ENCODE measurements around the gene VWCE.
"Not testable (repeated sequence)": the region's sequence is repeated elsewhere in the genome, so short reads cannot be mapped to it uniquely, and the experiment has no call there.

Gene VWCE

DNA sequence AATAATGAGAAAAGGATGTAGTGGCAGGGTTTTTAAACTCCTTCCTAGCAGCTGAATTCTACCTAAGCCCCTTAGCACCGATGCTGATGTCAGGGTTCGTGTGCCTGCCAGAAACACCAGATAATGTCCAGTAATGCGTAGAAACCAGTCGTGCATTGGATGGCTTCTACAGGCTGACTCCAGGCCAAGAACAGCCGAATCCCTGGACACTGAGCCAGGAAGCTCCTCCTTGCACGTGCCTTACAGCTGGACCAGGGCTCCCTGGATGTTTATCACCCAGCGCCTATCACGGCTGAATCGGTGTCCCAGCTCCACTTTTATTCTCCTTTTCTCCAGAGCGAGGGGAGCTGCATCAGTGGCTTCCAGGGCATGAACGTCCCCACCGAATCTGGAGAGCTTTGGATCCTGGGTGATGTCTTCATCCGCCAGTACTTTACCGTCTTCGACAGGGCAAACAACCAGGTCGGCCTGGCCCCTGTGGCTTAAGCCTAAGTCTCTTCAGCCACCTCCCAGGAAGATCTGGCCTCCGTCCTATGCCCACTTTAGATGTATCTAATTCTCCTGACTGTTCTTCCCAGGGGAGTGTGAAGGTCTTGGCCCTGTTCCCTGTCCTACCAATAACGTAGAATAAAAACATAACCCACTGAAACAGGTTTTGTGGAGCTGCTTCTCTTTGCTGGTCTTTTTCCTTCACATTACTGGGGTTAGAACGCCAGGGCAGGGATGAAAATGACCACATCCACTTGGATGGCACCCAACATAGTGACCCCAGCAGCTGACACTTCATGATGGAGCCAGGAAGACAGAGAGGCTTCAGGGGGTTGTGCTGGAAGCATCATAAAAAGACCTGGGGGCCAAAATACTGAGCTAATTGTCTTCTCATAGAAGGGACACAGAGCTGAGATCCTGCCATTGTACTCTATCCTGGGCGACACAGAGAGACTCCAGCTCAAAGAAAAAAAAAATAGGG lies 44.0 kb downstream of the VWCE start:
- DNase-seq: not testable (repeated sequence)

DNA sequence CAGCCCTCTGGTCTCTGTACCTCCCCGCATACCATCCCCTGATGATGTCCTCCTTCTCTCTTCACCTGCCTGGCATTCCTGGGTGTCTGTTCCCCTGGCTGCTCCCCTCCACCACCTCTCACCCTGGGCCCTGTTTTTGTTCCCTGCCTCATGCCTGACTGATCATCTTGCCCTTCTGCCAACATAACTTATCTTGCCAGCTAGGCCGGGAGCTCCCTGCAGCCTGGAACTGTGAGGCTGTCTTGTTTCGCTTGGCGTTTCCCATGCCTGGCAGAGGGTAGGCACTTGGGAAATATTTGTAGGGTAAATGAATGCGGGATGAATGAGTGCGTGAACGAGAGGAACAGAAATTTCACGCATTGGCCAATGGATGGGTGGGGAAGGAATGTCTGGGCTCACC lies 45.9 kb downstream of the VWCE start:
- DNase-seq: not testable (repeated sequence)

DNA sequence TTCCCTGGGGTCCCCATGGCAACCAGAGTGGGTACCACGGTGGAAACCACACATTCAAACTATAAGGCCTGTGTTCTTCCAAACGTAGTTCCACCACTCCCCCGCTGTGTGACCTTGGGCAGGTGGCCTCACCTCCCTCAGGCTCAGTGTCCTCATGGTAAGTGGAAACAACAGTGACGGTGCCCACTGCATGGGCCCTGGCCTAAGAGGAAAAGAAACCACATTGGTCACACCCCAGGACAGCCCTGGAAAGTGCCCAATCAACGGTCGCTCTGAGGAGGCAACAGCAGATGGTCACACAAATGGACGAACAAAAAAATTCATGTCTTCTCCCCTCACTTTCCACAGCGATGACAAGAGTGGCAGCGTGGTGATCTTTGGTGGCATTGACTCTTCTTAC lies 47.0 kb downstream of the VWCE start:
- DNase-seq: not testable (repeated sequence)

DNA sequence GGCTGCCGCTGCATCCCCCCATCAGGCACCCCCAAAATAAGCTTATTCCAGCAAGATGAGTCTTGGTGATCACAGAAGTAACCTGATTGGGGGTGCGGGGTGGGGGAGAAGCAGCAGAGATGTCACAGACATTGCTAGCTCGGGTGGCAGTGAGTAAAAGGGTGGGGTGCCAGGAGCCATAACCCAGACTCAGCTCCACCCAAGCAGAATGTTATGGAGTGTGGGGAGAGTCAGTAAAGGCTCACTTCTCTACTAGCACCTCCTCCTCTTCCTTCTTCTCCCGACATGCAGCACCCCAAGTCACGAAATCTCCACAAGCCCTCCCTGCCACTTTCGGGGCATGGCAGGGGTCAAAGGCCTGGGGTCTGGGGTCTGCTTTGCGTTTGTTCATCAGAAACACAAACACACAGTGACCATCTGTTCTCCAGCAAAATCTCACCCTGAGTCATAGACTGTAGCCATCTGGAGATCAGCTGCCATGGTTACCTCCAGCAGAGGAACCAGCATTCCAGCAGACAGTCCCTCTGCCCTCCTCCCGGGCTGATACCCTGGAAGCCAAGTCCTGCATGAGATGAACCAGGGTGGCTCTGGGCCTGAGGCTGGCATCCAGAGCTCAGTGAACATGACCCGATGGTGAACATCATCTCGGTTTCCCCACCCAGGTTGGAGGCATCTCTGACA lies 49.7 kb downstream of the VWCE start:
- not testable (repeated sequence) for DNase-seq

DNA sequence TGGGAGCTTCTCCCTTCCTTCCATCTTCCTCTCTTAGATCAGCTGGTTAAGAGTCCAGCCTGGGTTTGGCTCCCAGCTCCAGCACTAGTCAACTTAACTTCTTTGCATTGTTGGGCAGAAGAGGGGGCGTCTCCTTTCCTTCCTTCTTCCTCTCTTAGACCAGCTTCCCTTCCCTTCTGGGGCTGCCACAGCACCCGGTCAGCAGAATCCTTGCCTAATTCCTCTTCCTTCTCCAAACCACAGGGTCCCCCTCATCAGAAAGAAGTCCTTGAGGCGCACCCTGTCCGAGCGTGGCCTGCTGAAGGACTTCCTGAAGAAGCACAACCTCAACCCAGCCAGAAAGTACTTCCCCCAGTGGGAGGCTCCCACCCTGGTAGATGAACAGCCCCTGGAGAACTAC lies 53.6 kb downstream of the VWCE start:
- not testable (repeated sequence) for DNase-seq

DNA sequence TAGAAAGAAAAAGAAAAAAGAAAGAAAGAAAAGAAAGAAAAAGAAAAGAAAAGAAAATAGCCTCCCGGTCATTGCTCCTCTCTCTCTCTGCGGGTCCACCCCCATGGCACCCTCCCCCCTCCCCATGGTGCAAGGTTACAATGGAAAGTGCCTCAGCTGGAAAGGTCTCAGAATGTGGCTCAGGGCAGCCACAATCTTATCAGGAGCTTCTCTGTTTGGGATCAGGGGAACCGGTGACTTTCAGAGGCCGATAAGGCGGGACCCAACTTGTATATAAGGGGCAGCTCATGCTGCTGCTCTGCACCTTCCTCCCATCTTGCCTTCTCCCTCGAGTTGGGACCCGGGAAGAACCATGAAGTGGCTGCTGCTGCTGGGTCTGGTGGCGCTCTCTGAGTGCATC lies 54.2 kb downstream of the VWCE start, which contains the start of gene PGA5:
Gene PGA5, plus strand, starts transcription at position 301 of the 400 bp plus-strand sequence. Its CDS starts 52 bp downstream, at position 353.
- DNase-seq: not testable (repeated sequence)

DNA sequence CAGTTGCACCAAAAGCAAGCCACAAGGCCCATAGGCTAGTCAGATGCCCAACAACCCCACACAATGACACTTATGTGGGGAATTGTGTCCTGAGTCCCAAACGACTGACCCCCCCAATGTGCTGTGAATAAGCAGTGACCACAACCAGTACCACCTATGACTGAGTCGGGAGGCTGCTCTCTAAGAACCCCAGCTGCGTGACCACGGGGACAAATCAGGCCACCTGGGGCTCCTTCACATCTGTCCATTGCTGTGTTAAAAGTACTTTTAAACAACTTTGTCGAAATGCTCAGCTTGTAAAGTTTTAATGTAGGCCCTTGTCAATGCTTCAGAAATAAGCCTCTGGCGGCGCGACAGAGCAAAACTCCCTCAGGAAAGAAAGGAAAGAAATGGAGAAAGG lies 54.8 kb downstream of the VWCE start:
- not testable (repeated sequence) for DNase-seq

DNA sequence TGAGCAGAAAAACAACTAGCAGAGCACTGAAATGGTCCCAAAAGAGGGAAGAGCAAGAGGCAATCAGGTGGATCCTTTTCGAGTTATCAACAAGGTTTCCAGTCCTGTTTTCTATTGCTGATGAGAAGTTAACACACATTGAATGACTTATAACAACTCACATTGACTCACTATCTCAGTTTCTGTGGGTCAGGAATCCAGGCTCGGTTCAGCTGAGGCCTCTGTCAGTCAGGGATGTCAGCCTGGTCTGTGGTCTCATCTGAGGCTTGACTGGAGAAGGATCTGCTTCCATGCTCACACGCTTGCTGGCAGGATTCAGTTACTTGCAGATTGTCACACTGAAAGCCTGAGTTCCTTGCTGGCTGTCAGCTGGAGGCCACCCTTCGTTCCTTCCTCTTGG lies 58.0 kb downstream of the VWCE start:
- DNase-seq: not testable (repeated sequence)

DNA sequence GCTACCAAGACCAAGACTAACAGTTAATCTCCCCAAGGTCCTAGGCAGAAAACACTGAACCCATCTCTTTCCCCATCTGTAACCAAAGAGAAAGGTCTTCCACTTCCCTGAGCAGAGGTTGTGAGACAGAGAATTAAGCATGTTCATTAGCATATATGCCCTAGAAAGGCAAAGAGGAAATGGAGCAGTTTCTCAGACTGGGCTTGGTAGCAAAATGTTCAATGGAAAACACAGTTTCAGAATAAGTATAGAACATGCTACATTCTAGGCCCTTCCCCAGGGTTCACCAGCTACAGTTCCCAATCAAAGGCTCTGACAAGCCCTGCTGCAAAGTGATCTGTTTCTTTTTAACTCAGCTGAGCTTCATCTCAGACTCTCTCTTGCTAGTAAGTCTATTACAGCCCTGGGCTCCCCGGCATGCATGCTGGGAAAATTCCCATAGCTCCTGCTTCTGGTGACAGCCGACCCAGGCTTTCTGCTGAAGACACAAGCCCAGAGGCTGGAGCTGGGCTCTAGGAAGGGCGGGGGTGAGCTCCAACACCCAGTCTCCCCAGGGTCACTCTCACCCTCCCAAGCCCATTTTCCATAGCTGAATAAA lies 62.5 kb downstream of the VWCE start:
- not testable (repeated sequence) for DNase-seq

DNA sequence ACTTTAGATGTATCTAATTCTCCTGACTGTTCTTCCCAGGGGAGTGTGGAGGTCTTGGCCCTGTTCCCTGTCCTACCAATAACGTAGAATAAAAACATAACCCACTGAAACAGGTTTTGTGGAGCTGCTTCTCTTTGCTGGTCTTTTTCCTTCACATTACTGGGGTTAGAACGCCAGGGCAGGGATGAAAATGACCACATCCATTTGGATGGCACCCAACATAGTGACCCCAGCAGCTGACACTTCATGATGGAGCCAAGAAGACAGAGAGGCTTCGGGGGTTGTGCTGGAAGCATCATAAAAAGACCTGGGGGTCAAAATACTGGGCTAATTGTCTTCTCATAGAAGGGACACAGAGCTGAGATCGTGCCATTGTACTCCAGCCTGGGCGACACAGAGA lies 63.5 kb downstream of the VWCE start:
- not testable (repeated sequence) for DNase-seq

DNA sequence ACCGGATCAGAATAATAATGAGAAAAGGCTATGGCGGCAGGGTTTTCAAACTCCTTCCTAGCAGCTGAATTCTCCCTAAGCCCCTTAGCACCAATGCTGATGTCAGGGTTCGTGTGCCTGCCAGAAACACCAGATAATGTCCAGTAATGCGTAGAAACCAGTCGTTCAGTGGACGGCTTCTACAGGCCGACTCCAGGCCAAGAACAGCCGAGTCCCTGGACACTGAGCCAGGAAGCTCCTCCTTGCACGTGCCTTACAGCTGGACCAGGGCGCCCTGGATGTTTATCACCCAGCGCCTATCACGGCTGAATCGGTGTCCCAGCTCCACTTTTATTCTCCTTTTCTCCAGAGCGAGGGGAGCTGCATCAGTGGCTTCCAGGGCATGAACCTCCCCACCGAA lies 64.1 kb downstream of the VWCE start:
- DNase-seq: not testable (repeated sequence)

DNA sequence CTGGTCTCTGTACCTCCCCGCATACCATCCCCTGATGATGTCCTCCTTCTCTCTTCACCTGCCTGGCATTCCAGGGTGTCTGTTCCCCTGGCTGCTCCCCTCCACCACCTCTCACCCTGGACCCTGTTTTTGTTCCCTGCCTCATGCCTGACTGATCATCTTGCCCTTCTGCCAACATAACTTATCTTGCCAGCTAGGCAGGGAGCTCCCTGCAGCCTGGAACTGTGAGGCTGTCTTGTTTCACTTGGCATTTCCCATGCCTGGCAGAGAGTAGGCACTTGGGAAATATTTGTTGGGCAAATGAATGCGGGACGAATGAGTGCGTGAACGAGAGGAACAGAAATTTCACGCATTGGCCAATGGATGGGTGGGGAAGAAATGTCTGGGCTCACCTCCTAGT lies 65.7 kb downstream of the VWCE start:
- DNase-seq: not testable (repeated sequence)

DNA sequence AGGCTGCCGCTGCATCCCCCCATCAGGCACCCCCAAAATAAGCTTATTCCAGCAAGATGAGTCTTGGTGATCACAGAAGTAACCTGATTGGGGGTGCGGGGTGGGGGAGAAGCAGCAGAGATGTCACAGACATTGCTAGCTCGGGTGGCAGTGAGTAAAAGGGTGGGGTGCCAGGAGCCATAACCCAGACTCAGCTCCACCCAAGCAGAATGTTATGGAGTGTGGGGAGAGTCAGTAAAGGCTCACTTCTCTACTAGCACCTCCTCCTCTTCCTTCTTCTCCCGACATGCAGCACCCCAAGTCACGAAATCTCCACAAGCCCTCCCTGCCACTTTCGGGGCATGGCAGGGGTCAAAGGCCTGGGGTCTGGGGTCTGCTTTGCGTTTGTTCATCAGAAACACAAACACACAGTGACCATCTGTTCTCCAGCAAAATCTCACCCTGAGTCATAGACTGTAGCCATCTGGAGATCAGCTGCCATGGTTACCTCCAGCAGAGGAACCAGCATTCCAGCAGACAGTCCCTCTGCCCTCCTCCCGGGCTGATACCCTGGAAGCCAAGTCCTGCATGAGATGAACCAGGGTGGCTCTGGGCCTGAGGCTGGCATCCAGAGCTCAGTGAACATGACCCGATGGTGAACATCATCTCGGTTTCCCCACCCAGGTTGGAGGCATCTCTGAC lies 68.5 kb downstream of the VWCE start:
- not testable (repeated sequence) for DNase-seq

DNA sequence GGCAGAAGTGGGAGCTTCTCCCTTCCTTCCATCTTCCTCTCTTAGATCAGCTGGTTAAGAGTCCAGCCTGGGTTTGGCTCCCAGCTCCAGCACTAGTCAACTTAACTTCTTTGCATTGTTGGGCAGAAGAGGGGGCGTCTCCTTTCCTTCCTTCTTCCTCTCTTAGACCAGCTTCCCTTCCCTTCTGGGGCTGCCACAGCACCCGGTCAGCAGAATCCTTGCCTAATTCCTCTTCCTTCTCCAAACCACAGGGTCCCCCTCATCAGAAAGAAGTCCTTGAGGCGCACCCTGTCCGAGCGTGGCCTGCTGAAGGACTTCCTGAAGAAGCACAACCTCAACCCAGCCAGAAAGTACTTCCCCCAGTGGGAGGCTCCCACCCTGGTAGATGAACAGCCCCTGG lies 72.4 kb downstream of the VWCE start:
- DNase-seq: not testable (repeated sequence)

DNA sequence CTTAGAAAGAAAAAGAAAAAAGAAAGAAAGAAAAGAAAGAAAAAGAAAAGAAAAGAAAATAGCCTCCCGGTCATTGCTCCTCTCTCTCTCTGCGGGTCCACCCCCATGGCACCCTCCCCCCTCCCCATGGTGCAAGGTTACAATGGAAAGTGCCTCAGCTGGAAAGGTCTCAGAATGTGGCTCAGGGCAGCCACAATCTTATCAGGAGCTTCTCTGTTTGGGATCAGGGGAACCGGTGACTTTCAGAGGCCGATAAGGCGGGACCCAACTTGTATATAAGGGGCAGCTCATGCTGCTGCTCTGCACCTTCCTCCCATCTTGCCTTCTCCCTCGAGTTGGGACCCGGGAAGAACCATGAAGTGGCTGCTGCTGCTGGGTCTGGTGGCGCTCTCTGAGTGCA lies 73.1 kb downstream of the VWCE start, which contains the start of gene PGA4:
Gene PGA4, plus strand, starts transcription at position 301 of the 400 bp plus-strand sequence. Its CDS starts 54 bp downstream, at position 355.
- DNase-seq: not testable (repeated sequence)

DNA sequence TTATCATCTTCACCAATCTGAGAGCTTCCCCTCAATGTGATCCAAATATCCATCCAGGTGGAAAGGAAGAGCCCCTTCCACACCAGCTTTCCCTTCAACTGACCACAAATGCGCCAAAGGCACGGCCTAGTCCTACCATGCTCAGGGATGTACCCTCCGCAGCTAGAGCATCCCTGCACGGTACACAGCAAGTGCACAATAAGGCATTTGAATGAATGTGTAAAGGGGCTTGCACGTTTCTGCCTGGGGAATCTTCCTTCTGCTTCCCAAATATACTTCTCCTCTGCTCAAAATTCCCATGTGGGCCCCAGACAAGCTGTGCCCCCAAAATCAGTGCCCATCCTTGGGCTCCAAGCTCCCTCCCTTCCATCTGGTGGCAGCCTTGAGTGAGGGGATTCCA lies 76.1 kb downstream of the VWCE start:
- DNase-seq: not testable (repeated sequence)

DNA sequence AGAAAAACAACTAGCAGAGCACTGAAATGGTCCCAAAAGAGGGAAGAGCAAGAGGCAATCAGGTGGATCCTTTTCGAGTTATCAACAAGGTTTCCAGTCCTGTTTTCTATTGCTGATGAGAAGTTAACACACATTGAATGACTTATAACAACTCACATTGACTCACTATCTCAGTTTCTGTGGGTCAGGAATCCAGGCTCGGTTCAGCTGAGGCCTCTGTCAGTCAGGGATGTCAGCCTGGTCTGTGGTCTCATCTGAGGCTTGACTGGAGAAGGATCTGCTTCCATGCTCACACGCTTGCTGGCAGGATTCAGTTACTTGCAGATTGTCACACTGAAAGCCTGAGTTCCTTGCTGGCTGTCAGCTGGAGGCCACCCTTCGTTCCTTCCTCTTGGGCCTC lies 76.8 kb downstream of the VWCE start:
- DNase-seq: not testable (repeated sequence)

DNA sequence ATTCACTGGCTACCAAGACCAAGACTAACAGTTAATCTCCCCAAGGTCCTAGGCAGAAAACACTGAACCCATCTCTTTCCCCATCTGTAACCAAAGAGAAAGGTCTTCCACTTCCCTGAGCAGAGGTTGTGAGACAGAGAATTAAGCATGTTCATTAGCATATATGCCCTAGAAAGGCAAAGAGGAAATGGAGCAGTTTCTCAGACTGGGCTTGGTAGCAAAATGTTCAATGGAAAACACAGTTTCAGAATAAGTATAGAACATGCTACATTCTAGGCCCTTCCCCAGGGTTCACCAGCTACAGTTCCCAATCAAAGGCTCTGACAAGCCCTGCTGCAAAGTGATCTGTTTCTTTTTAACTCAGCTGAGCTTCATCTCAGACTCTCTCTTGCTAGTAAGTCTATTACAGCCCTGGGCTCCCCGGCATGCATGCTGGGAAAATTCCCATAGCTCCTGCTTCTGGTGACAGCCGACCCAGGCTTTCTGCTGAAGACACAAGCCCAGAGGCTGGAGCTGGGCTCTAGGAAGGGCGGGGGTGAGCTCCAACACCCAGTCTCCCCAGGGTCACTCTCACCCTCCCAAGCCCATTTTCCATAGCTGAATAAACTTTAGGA lies 81.3 kb downstream of the VWCE start:
- not testable (repeated sequence) for DNase-seq

DNA sequence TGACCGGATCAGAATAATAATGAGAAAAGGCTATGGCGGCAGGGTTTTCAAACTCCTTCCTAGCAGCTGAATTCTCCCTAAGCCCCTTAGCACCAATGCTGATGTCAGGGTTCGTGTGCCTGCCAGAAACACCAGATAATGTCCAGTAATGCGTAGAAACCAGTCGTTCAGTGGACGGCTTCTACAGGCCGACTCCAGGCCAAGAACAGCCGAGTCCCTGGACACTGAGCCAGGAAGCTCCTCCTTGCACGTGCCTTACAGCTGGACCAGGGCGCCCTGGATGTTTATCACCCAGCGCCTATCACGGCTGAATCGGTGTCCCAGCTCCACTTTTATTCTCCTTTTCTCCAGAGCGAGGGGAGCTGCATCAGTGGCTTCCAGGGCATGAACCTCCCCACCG lies 82.9 kb downstream of the VWCE start:
- not testable (repeated sequence) for DNase-seq

DNA sequence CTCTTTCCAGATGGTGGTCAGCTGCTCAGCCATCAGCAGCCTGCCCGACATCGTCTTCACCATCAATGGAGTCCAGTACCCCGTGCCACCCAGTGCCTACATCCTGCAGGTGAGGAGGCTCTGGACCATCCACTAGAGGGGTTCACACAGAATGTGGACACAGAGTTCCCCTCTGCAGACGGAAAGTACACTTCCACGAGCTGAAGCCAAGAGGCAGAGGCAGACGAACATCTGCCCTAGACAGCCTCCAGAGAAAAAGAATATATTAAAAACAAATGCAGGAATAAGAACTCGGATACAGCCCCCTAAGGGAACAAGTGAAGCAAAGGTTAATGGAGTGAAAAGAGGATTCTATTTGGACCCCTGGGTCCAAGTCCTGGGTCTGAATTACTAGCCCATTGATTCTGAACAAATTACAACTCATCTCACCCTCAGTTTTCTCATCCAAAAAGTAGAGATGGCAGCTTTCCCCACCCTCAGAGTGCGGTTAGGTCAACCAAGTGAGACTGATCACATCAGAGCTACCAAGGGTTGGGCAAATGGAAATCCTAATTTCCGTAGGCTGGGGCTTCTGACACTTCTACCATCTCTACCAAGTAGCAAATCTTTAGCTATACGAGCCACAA lies 83.7 kb downstream of the VWCE start:
- DNase-seq: not testable (repeated sequence)

DNA sequence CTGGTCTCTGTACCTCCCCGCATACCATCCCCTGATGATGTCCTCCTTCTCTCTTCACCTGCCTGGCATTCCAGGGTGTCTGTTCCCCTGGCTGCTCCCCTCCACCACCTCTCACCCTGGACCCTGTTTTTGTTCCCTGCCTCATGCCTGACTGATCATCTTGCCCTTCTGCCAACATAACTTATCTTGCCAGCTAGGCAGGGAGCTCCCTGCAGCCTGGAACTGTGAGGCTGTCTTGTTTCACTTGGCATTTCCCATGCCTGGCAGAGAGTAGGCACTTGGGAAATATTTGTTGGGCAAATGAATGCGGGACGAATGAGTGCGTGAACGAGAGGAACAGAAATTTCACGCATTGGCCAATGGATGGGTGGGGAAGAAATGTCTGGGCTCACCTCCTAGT lies 84.5 kb downstream of the VWCE start:
- DNase-seq: not testable (repeated sequence)

Measured in OCI-M1 (cell line).